IPS-NIHi7 (cell line): ENCODE measurements around the gene POMT2.
"Not testable (repeated sequence)": the region's sequence is repeated elsewhere in the genome, so short reads cannot be mapped to it uniquely, and the experiment has no call there.

Experiments
- DNase-seq: peaks from one replicate; pipeline ENCODE4 v3.0.0; 2012; ENCODE audit warnings: mixed read lengths; ENCODE audit errors: extremely low spot score

POMT2 gene

GRCh38 chr14:77320238-77320935, at the start of gene POMT2:
Gene POMT2, minus strand, starts transcription at chr14:77320883. Its CDS starts 202 bp downstream, at chr14:77320681.
- DNase-seq, result peak; percentile 91

DNA sequence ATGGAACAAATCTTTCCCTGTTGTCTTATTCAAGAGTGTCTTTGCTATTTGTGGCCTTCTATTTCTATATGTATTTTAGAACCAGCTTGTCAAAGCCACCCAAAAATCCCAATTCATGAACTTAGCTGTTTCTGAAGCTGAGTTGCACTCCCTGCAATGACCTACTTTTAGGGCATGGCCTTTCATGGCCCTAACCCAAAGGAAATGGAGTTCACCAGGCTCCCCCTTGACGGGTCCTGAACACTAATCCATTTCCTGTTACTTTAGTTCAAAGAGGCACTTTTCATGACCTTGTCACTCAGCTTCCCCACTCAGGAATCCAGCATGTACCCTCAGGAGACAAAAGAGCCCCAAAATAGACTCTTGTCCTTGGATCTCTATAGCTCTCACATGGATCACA, 48.6 kb upstream of the POMT2 start:
- no peak for DNase-seq

GRCh38 chr14:77364146-77364545, 43.5 kb upstream of the POMT2 start:
- no peak for DNase-seq

DNA sequence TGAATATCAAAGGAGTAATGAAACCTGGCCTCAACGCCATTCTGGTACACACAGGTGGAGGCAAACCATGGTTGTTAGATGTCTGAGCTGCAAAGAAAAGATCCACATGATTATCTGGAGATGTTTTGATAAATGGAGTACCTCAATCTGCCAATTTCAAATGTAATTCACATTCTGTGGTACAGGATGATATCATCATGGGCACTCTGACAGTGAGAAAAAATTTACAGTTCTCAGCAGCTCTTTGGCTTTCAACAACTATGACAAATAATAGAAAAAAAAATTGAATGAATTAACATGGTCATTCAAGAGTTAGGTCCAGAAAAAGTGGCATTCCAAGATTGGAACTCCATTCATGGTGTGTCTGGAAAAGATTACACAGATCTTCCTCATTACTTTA, 38.9 kb upstream of the POMT2 start:
- no peak for DNase-seq

- DNase-seq, result no peak
Observed at GRCh38 chr14:77356899-77357298, 36.2 kb upstream of the POMT2 start.

DNA sequence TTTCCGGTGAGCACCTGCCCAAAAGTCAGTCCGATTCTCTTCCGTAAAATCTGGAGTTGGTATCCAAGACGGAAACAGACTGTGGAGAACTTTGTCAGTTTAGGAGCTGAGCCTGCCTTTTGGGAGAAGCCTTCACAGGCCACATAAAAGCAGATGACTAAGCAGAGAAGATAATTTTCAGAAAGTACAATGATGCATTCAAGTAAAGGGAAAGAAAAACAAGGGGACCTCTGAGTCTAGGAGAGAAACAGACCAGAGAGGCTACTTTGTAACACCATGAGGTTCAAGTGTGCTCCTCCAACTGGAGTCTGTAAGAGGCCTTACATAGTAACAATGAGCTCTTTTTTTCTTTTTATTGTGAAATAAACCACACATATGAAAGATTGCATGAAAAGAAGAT, 35.1 kb upstream of the POMT2 start:
- DNase-seq, result no peak

DNA sequence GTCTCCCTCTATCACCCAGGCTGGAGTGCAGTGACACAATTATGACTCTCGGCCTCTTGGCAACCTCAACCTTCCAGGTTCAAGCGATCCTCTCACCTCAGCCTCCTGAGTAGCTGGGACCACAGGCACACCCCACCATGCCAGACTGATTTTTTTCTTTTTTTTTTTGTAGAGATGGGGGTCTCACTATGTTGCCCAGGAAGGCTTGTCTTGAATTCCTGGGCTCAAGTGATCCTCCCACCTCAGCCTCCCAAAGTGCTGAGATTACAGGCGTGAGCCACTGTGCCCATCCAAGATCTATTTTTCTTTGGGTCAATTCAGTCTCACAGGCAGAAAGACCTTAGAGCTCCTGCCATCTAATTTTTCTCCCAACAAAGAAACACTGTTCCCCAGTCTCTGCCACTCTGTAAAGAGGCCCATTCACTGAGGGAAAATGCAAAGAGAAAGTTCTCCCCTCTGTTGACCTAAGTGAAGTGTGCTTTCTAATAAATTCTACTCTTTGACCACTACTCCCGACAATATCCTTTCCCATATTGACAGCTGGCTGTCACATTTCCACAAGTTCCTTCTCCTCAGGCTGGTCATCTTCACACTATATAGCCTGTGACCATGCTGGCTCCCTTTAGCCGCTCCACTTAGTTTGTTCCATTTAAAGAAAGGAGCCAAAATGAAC, 32.9 kb upstream of the POMT2 start:
- no peak for DNase-seq

- no peak for DNase-seq
Observed at GRCh38 chr14:77347751-77348150, 27.1 kb upstream of the POMT2 start.

GRCh38 chr14:77346495-77346894, 25.8 kb upstream of the POMT2 start:
- DNase-seq, result no peak

DNA sequence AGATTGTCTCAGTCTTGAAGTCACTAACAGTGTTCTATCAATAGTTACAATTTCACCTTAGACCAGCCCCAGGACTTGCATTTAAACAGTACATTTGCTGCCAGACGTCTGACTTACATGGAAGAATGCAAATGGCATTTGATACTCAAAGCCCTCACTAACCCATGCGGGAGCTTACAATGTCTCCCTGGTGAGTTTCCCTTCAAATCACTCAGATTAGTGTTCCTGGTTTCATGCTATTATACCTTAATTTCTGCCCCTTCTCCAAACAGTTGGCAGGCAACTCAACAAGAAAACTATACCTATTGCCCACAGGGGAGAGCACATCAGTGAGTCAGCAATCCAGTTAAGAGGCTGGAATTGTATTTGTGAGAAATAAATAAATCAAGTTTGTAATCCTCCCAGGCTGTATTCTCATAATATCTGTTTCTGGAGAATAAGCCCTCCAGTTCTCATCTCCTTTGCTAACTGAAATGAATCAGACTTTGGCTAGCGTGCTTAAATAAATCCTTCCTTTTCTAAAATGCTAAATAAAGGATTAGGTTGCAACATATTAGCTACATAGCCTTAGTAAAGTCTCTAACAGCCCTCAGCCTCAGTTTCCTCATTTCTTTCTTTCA, 23.8 kb upstream of the POMT2 start:
- no peak for DNase-seq

GRCh38 chr14:77343662-77344061, 23.0 kb upstream of the POMT2 start:
- no peak for DNase-seq

GRCh38 chr14:77342726-77343397, 22.2 kb upstream of the POMT2 start:
- DNase-seq, result no peak

GRCh38 chr14:77340389-77340788, 19.7 kb upstream of the POMT2 start:
- DNase-seq, result no peak

GRCh38 chr14:77339407-77339806, 18.7 kb upstream of the POMT2 start:
- DNase-seq, result no peak

DNA sequence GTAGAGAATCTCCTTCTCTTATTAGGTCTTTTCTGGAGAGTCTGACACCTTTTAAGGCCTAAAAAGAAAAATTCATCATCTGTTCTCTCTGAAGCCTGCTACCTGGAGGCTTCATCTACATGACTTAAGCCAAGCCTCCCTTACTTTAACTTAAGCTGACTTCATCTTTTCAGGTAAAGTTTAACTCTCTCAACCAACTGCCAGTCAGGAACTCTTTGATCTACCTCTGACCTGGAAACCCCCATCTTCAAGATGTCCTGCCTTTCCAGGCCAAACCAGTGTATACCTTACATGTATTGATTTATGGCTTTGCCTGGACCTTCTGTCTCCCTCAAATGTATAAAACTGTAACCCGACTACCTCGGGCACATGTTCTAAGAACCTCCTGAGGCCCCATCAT, 17.6 kb upstream of the POMT2 start:
- DNase-seq, result no peak

DNA sequence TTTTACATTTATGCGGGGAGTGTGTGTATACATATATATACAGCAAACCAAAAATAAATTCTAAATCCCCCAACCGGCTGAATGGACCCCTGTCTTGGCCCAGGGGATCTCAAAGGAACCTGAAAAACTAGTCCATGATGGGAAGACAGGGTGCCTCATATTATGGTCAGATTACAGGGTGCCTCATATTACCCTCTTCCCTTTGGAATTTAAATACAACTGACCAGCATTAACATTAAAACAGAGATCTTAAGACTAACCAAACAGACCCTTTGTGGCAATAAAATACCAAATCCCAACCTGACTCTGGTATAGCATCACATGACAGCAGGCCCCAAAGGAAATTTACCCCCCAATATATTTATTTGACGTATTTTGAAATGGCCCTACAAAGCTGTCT, 17.2 kb upstream of the POMT2 start:
- DNase-seq, result no peak

DNA sequence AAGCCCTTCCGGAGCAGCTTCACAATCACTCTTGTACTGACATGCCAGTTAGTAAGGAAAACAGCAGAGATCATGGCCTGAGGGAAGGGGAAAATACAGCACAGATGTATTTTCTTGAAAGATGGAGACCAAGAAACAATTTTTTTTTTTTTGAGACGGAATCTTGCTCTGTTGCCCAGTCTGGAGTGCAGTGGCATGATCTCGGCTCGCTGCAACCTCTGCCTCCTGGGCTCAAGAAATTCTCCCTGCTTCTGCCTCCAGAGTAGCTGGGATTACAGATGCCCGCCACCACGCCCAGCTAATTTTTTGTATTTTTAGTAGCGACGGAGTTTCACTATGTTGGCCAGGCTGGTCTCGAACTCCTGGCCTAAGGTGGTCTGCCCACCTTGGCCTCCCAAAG, 16.6 kb upstream of the POMT2 start:
- DNase-seq, result not testable (repeated sequence)

DNA sequence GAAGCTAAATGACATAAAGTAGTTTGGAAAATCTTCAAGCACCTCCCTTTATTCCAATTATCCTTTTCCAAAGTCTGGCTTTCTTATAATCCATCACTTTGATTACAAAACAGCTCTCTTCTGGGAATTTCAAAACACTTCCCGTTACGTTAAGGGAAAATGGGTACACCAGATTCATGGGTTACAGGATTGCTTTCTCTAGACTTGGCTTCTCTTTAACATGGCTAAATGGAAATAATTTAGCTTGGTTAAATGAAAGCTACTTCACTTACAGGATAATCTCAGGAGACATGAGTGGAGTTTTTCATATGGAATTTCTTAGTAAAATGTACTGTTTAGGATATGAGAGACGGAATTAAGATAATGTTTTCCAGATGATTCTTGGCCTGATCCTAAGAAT, 14.9 kb upstream of the POMT2 start:
- no peak for DNase-seq

- no peak for DNase-seq
Observed at GRCh38 chr14:77329872-77330271, 9.2 kb upstream of the POMT2 start.

GRCh38 chr14:77327111-77327510, 6.4 kb upstream of the POMT2 start:
- no peak for DNase-seq

DNA sequence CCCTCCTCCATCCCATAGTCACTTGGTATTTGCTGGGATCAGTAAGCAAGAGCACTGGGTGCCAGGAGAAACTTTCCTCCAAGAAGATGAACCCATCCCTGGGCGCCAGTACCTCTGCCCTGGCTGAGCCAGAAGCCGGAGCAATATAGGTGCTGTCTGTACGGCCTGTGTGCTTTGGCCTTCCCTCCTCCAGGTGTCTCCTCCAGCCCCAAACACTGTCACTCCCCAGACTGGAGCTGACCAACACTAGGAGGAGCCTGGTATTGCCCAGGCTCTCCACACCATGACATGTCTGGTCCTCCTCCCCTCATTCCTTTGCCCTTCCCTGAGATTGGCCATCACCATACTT, 5.0 kb upstream of the POMT2 start:
- DNase-seq, result peak; percentile 54

DNA sequence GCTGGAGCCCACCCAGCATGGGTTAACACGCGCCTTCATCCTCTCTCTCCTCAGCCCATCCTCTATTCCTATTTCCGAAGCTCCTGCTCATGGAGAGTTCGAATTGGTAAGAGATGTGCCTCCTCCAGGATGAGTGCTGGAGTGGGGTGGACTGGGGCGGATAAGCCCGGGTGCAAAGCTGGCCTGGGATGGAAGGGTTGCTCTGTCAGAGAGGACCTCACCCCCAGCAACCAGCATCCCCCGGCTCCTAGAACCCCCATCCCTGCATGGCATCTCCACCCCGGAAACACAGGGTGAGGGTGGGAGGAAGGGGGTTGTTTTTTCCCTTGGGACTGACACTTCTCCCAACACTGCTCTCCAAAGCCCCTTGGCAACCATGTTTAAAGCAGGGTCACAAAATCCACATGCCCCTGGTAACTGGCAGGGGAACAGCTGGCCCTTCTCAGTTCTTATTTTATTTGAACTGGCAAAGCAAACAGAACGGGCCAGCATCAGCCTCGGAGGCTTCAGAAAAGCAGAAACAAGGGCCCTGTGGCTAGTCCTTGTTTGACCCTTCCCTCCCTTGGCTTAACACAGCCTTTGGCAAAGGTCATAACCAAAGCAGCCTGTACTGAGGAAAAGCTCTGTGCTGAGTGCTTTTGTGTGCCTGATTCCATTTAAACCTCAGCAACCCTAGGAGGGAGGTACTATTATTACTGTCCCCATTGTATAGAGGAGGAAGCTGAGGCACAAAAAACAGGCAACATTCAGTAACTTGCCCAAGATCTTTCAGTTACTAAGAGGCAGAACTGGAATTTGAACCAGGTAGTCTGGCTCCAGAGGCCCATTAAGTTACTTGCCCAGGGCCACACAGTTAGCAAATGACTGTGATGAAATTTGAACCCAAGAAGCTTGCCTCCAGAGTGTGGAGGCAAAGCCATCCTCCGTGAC, 4.4 kb upstream of the POMT2 start:
- no peak for DNase-seq
